Hepatocyte (in vitro differentiated cells): ENCODE measurements around the gene HK3.

Experiments used
- CTCF ChIP-seq: fragments of 200-600 bp; sonication (generic); IDR thresholded peaks from 2 replicates; pipeline ENCODE4 v1.5.1; 2016; ENCODE audit warnings: antibody characterized with exemption, mild to moderate bottlenecking; ENCODE audit not compliant: poor library complexity
- EZH2 ChIP-seq: fragments of 200-600 bp; sonication (generic); IDR thresholded peaks from 2 replicates; pipeline ENCODE4 v1.6.1; 2016; ENCODE audit warnings: antibody characterized with exemption, mild to moderate bottlenecking, borderline replicate concordance

GRCh38 chr5:176851380-176851779 lies 47.8 kb downstream of the HK3 start:
- no peak for TF ChIP-seq EZH2
- no peak for TF ChIP-seq CTCF
